SU-DHL-6 (cell line): ENCODE data around the gene ANXA1.

ENCODE experiments used
- CTCF ChIP-seq: fragments of 200-600 bp; sonication (generic); IDR thresholded peaks from one replicate; pipeline ENCODE4 v1.5.1; 2017; ENCODE audit warnings: antibody characterized with exemption, mild to moderate bottlenecking, low read length, moderate library complexity; ENCODE audit not compliant: insufficient read depth, poor library complexity, severe bottlenecking
- EZH2phosphoT487 ChIP-seq: fragments of 200-600 bp; sonication (generic), shearing (Covaris generic); conservative IDR thresholded peaks from 2 replicates; pipeline ENCODE4 v1.6.1; 2018; ENCODE audit warnings: mild to moderate bottlenecking, antibody characterized with exemption, low read length, moderate library complexity, mixed read lengths

GRCh38 chr9:73180403-73180802 lies 28.7 kb downstream of the ANXA1 start:
- TF ChIP-seq CTCF, result no peak
- no peak for TF ChIP-seq EZH2phosphoT487
